Measurements from ENCODE around the gene ROGDI. TPM values are rescaled to one million over a fixed set of nuclear protein-coding genes. Genes with fewer than 3 reads are reported as not detected.

The ROGDI gene
- total and polyA plus RNA-seq, 10 of the 15 experiments (the other 5 are each of a cell fraction or from before 2014, with no cell fraction given) = 0.40 to 23.5 (median 12.3) TPM

GRCh38 chr16:4785758-4786433 is 16.5 kb downstream of the ROGDI start:
- Histone ChIP-seq H3K9me3 (replicated peaks; ENCODE audit: control insufficient read depth, insufficient read depth, low read length) (no peaks in the 10 kb centered on the region), H4K20me1 (ENCODE audit: control insufficient read depth, insufficient read depth) (no peaks in the 10 kb centered on the region), H3K79me2 (ENCODE audit: control insufficient read depth, insufficient read depth, low read length) (no peaks in the 10 kb centered on the region), H3K27me3 (replicated peaks in 1 of 2; ENCODE audit: control insufficient read depth in 2 of 2, insufficient read depth in 2 of 2, low read length in 1 of 2) (no peaks in the 10 kb centered on the region), H3K9ac (ENCODE audit: control insufficient read depth, insufficient read depth, low read length) (no peak overlapping the region), H3K27ac (ENCODE audit: control insufficient read depth, insufficient read depth) (no peak overlapping the region), H3K4me2 (ENCODE audit: control insufficient read depth, insufficient read depth) (no peak overlapping the region), H3K4me3 (no peak overlapping the region), H3K4me1 (ENCODE audit: control insufficient read depth, insufficient read depth, low read length) (no peaks in the 10 kb centered on the region), H2AFZ (ENCODE audit: control insufficient read depth, low read depth, low read length) (no peak overlapping the region), H3K36me3 (ENCODE audit: control insufficient read depth in 2 of 2, insufficient read depth in 2 of 2, low read length in 1 of 2) (no peaks in the 10 kb centered on the region)
- ChIA-PET RAD21 (ENCODE audit: unreplicated experiment) (interaction anchor here (0.6 kb wide), 1 partner anchor 17 kb away, joined by 3 read pairs; no protein-coding TSS in a partner anchor), SMC1A (ENCODE audit: uncharacterized antibody, unreplicated experiment) (no interaction called here), CTCF (no interaction called here), POLR2A (no interaction called here)
- TF ChIP-seq JUNB (IDR thresholded peaks at IDR 0.05) (no peak), SIN3A (IDR thresholded peaks at IDR 0.05; ENCODE audit: low read depth, low read length) (no peak), CBX5 (IDR thresholded peaks at IDR 0.05; ENCODE audit: low read depth) (no peak), RB1 (IDR thresholded peaks at IDR 0.05; ENCODE audit: borderline replicate concordance) (no peak), EGR1 (IDR thresholded peaks at IDR 0.05; ENCODE audit: borderline replicate concordance in 1 of 2, low read depth in 2 of 2, low read length in 2 of 2) (no peak), SMAD1 (IDR thresholded peaks at IDR 0.05; ENCODE audit: low read depth, partially characterized antibody) (no peak), CHD1 (IDR thresholded peaks at IDR 0.05; ENCODE audit: low read depth, low read length) (no peak), HDAC6 (IDR thresholded peaks at IDR 0.05; ENCODE audit: unreplicated experiment) (no peak), NFXL1 (IDR thresholded peaks at IDR 0.05; ENCODE audit: borderline replicate concordance) (no peak), DPF2 (IDR thresholded peaks at IDR 0.05) (no peak), ZNF384 (IDR thresholded peaks at IDR 0.05; ENCODE audit: borderline replicate concordance, low read depth, low read length) (no peak), HDGF (IDR thresholded peaks at IDR 0.05) (no peak), POLR2AphosphoS5 (IDR thresholded peaks at IDR 0.05; ENCODE audit: low read length) (no peak), PKNOX1 (IDR thresholded peaks at IDR 0.05) (no peak), KLF5 (IDR thresholded peaks at IDR 0.05; ENCODE audit: partially characterized antibody) (no peak), LARP7 (IDR thresholded peaks at IDR 0.05) (no peak)
- no TSS peak for BruUV-seq (replicated peaks)
- ATAC-seq = no peak
- in situ Hi-C loops (cut with MboI) = no loop called here
- WGBS (ENCODE audit: insufficient coverage, insufficient replicate concordance, low lambda C conversion rate, missing lambda C conversion rate) = 77% methylated on average over 17 of the region's 23 CpGs
- FAIRE-seq = no peak
- intact Hi-C loops (cut with micrococcal nuclease; ENCODE audit: unreplicated experiment) = no loop called here
- no peak for DNase-seq (ENCODE audit: low read depth, low spot score)
